SK-N-SH (cell line): ENCODE data around the gene CKAP4. TPM values are rescaled to one million over a fixed set of nuclear protein-coding genes. Genes with fewer than 3 reads are reported as not detected.

Experiments used
- CTCF ChIA-PET: fragments of 300-600, 350-600 bp; formaldehyde crosslinking; extraction: SDS; loops from one replicate; lab custom pipeline; 2021; lab: Yijun Ruan, JAX
- POLR2A ChIA-PET: fragments of 350-600 bp; sonication (Branson Sonifier 250); formaldehyde crosslinking; extraction: SDS; loops from one replicate; lab custom pipeline; 2020; ENCODE audit warnings: antibody characterized with exemption, inconsistent platforms; lab: Yijun Ruan, JAX
- DNase-seq: peaks from one replicate; pipeline ENCODE4 v3.0.0; 2012
- H2AFZ ChIP-seq: fragments of 200-600 bp; sonication (generic); 2 replicates; pipeline ENCODE4 v1.8.1; 2016; ENCODE audit warnings: antibody characterized with exemption, mild to moderate bottlenecking, low read depth
- H3F3A ChIP-seq: fragments of 200-600 bp; sonication (generic); replicated peaks from 2 replicates; pipeline ENCODE3; 2016; ENCODE audit warnings: antibody characterized with exemption, mild to moderate bottlenecking; ENCODE audit not compliant: insufficient read depth
- H3K27ac ChIP-seq, 2 experiments: fragments of 200-500 bp in 1 of 2; fragments of 200-600 bp in 1 of 2; sonication (Bioruptor generic) in 1 of 2; sonication (generic), shearing (Covaris generic) in 1 of 2; 2 replicates each; pipeline versions ENCODE4 v1.5.1 to v1.6.1; 2014 to 2016; ENCODE audit warnings: low read depth in 2 of 2, inconsistent platforms in 1 of 2, low read length in 1 of 2, mild to moderate bottlenecking in 1 of 2, mixed read lengths in 1 of 2
- H3K27me3 ChIP-seq: fragments of 200-600 bp; sonication (generic), shearing (Covaris generic); 2 replicates; pipeline ENCODE4 v1.6.1; 2016; ENCODE audit warnings: mixed run types; ENCODE audit not compliant: insufficient read depth
- H3K36me3 ChIP-seq, 2 experiments: fragments of 200-500 bp in 1 of 2; fragments of 200-600 bp in 1 of 2; sonication (Bioruptor generic) in 1 of 2; sonication (generic) in 1 of 2; replicated peaks in 1 of 2; 2 replicates each; pipeline versions ENCODE3 to v1.5.1; 2014 to 2016; ENCODE audit warnings: low read length in 1 of 2, mild to moderate bottlenecking in 1 of 2; ENCODE audit not compliant: insufficient read depth in 2 of 2, control insufficient read depth in 1 of 2
- H3K4me1 ChIP-seq, 2 experiments: fragments of 200-500 bp in 1 of 2; fragments of 200-600 bp in 1 of 2; sonication (Bioruptor generic) in 1 of 2; sonication (generic), shearing (Covaris generic) in 1 of 2; 2 replicates each; pipeline versions ENCODE4 v1.5.1 to v1.6.1; 2014 to 2016; ENCODE audit warnings: low read depth in 1 of 2, low read length in 1 of 2, mixed run types in 1 of 2; ENCODE audit not compliant: insufficient read depth in 2 of 2, control insufficient read depth in 1 of 2
- H3K4me2 ChIP-seq: fragments of 200-600 bp; sonication (generic), shearing (Covaris generic); 2 replicates; pipeline ENCODE4 v1.6.1; 2017; ENCODE audit warnings: mixed run types
- H3K4me3 ChIP-seq, 2 experiments: fragments of 200-500 bp in 1 of 2; fragments of 200-600 bp in 1 of 2; sonication (Bioruptor generic) in 1 of 2; sonication (generic), shearing (Covaris generic) in 1 of 2; 2 replicates each; pipeline versions ENCODE4 v1.5.1 to v1.8.1; 2014 to 2016; ENCODE audit warnings: low read depth in 2 of 2, inconsistent platforms in 1 of 2, low read length in 1 of 2, mild to moderate bottlenecking in 1 of 2, mixed read lengths in 1 of 2, moderate library complexity in 1 of 2
- H3K79me2 ChIP-seq: fragments of 200-600 bp; sonication (generic); 2 replicates; pipeline ENCODE4 v1.8.1; 2017; ENCODE audit warnings: mild to moderate bottlenecking; ENCODE audit not compliant: insufficient read depth
- H3K9ac ChIP-seq: fragments of 200-600 bp; sonication (generic); 2 replicates; pipeline ENCODE4 v1.6.1; 2017; ENCODE audit warnings: mixed run types
- H3K9me2 ChIP-seq: fragments of 200-600 bp; sonication (generic); 2 replicates; pipeline ENCODE4 v1.6.1; 2017; ENCODE audit warnings: mixed run types
- H3K9me3 ChIP-seq: fragments of 200-600 bp; sonication (generic); 2 replicates; pipeline ENCODE4 v1.6.1; 2017; ENCODE audit warnings: mixed run types, mild to moderate bottlenecking, moderate library complexity
- H4K20me1 ChIP-seq: fragments of 200-600 bp; sonication (generic); 2 replicates; pipeline ENCODE4 v1.6.1; 2017; ENCODE audit warnings: mild to moderate bottlenecking, mixed run types; ENCODE audit not compliant: insufficient read depth
- CHD2 ChIP-seq: fragments of 150-350 bp; IDR thresholded peaks from 2 replicates; pipeline ENCODE4 v1.6.1; 2018; ENCODE audit warnings: low read length; ENCODE audit not compliant: partially characterized antibody
- FOXJ3 ChIP-seq: sonication (generic); formaldehyde crosslinking; IDR thresholded peaks from 2 replicates; pipeline ENCODE4 v1.5.1; 2020; ENCODE audit warnings: mild to moderate bottlenecking, missing genetic modification reagents
- FOXM1 ChIP-seq: IDR thresholded peaks from 2 replicates; pipeline ENCODE4 v1.4.0; 2012; ENCODE audit warnings: low read depth, mild to moderate bottlenecking
- IRF3 ChIP-seq: fragments of 150-350 bp; IDR thresholded peaks from 2 replicates; pipeline ENCODE4 v1.6.1; 2016; ENCODE audit warnings: mild to moderate bottlenecking, low read depth, low read length
- JUND ChIP-seq: IDR thresholded peaks from 2 replicates; pipeline ENCODE4 v1.4.0; 2012
- MXI1 ChIP-seq: IDR thresholded peaks from 2 replicates; pipeline ENCODE4 v1.6.1; 2012; ENCODE audit warnings: mild to moderate bottlenecking, low read depth, low read length, improper control_type of control experiment
- NFIC ChIP-seq: IDR thresholded peaks from 2 replicates; pipeline ENCODE4 v1.4.0; 2012; ENCODE audit warnings: borderline replicate concordance
- PBX3 ChIP-seq: IDR thresholded peaks from 2 replicates; pipeline ENCODE4; 2012
- POLR2AphosphoS5 ChIP-seq: IDR thresholded peaks from 2 replicates; pipeline ENCODE4 v1.6.1; 2012; ENCODE audit warnings: low read depth, low read length
- RAD21 ChIP-seq: IDR thresholded peaks from 2 replicates; pipeline ENCODE4 v1.6.1; 2012; ENCODE audit warnings: mild to moderate bottlenecking, low read length
- RCOR1 ChIP-seq: fragments of 150-350 bp; IDR thresholded peaks from 2 replicates; pipeline ENCODE4 v1.6.1; 2017; ENCODE audit warnings: antibody characterized with exemption, low read length
- REST ChIP-seq: IDR thresholded peaks from 2 replicates; pipeline ENCODE4 v1.6.1; 2012; ENCODE audit warnings: mild to moderate bottlenecking, low read depth, low read length, moderate library complexity
- RFX5 ChIP-seq: IDR thresholded peaks from 2 replicates; pipeline ENCODE4 v1.6.1; 2012; ENCODE audit warnings: mild to moderate bottlenecking, improper control_type of control experiment, low read length
- TCF12 ChIP-seq: IDR thresholded peaks from 2 replicates; pipeline ENCODE4 v1.4.0; 2012
- USF2 ChIP-seq: fragments of 150-350 bp; IDR thresholded peaks from 2 replicates; pipeline ENCODE4 v1.6.1; 2017; ENCODE audit warnings: antibody characterized with exemption, low read length, low read depth, borderline replicate concordance
- YY1 ChIP-seq: IDR thresholded peaks from 2 replicates; pipeline ENCODE4 v1.4.0; 2012; ENCODE audit warnings: low read depth, mild to moderate bottlenecking
- WGBS: methylation state at CpG from one replicate; pipeline ENCODE4 v1.1.6; 2017; ENCODE audit warnings: low lambda C conversion rate; 5-methylcytosine and 5-hydroxymethylcytosine counted together
- polyA plus RNA-seq, 3 experiments: library from polyadenylated mRNA; depleted of rRNA; stranded (reverse); fragments of >200 nt; gene quantifications; 2 replicates each; pipeline ENCODE4 v1.2.3, GENCODE V29; 2012
- TF ChIP-seq, protein P1 (sequence below): fragments of 200-600 bp; sonication (generic); IDR thresholded peaks from 2 replicates; pipeline ENCODE4 v1.6.1; 2017; ENCODE audit warnings: antibody characterized with exemption, mild to moderate bottlenecking, moderate library complexity
- TF ChIP-seq, protein P2 (sequence below): IDR thresholded peaks from 2 replicates; pipeline ENCODE4 v1.4.0; 2012; ENCODE audit warnings: low read depth

CKAP4 gene
- polyA plus RNA-seq, 1 of the 3 experiments (the other 2 are of a cell fraction) = 113 TPM

GRCh38 chr12:106233011-106233410 is 14.8 kb downstream of the CKAP4 start (continued):
- no peak for TF ChIP-seq REST
- TF ChIP-seq MXI1 = no peak
- TF ChIP-seq POLR2AphosphoS5 = no peak
- TF ChIP-seq USF2 = no peak
- TF ChIP-seq TCF12 = no peak

DNA sequence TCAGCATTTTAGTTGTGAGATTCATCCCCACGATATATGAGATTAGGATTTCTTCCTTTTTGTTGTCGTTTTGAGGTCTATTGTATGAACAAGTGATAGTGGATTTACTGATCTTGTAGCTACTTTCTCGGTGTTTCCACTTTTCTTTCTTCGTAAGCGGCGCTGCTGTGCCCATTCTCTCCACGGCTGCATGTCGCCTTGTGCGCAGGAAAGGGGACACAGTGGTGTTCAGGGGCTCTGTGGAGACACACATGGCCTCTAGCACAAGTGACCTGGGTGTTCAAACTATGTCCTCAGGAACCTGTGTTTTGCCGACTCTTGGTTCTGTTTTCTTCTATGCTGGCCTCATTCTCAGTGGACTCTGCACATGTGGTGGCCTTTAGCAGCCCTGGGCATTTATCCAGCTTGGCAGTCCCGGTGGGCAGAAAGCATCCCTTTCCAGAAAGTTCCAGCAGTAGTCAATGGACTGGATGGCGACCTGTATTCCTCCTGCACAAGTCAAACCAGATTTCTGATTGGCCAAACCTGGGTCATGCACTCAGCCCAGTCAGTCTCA is 18.7 kb downstream of the CKAP4 start:
- no peaks in the 10 kb centered on the region for H3K9me2 ChIP-seq
- no peak overlapping the region for H2AFZ ChIP-seq
- no peak overlapping the region for H3K4me2 ChIP-seq
- no peaks in the 10 kb centered on the region for H3K9me3 ChIP-seq
- H3K79me2 ChIP-seq = no peaks in the 10 kb centered on the region
- H3F3A ChIP-seq = peaks cover 5% of the 10 kb centered on the region
- H3K36me3 ChIP-seq = no peaks in the 10 kb centered on the region
- H4K20me1 ChIP-seq = no peaks in the 10 kb centered on the region
- H3K27me3 ChIP-seq = no peaks in the 10 kb centered on the region
- DNase-seq = no peak
- no peak overlapping the region for H3K4me3 ChIP-seq
- no peak overlapping the region for H3K27ac ChIP-seq
- no peak overlapping the region for H3K9ac ChIP-seq
- WGBS = 77% methylated on average over 12 of the region's 12 CpGs
- POLR2A ChIA-PET = no interaction called here
- TF ChIP-seq PBX3 = no peak
- no peak for TF ChIP-seq YY1
- no peak for TF ChIP-seq RFX5
- TF ChIP-seq, protein P1, sequence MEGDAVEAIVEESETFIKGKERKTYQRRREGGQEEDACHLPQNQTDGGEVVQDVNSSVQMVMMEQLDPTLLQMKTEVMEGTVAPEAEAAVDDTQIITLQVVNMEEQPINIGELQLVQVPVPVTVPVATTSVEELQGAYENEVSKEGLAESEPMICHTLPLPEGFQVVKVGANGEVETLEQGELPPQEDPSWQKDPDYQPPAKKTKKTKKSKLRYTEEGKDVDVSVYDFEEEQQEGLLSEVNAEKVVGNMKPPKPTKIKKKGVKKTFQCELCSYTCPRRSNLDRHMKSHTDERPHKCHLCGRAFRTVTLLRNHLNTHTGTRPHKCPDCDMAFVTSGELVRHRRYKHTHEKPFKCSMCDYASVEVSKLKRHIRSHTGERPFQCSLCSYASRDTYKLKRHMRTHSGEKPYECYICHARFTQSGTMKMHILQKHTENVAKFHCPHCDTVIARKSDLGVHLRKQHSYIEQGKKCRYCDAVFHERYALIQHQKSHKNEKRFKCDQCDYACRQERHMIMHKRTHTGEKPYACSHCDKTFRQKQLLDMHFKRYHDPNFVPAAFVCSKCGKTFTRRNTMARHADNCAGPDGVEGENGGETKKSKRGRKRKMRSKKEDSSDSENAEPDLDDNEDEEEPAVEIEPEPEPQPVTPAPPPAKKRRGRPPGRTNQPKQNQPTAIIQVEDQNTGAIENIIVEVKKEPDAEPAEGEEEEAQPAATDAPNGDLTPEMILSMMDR = no peak
- no peak for TF ChIP-seq CHD2
- no peak for TF ChIP-seq FOXM1
- TF ChIP-seq RCOR1 = no peak
- no peak for TF ChIP-seq JUND
- TF ChIP-seq FOXJ3 = no peak
- TF ChIP-seq, protein P2, sequence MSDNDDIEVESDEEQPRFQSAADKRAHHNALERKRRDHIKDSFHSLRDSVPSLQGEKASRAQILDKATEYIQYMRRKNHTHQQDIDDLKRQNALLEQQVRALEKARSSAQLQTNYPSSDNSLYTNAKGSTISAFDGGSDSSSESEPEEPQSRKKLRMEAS = no peak
- TF ChIP-seq RAD21 = no peak
- TF ChIP-seq TCF12 = no peak
- no peak for TF ChIP-seq REST
- TF ChIP-seq NFIC = no peak
- no peak for TF ChIP-seq IRF3
- CTCF ChIA-PET = interaction anchor here (1.4 to 9.9 kb wide), 2 partner anchors 51 to 690 kb away, joined by 6 to 173 read pairs; no protein-coding TSS in a partner anchor
- 0 out of 4 replicates have a peak, but pooled peaks cover 0 to 4% of the 10 kb centered on the region in 2 experiments for H3K4me1 ChIP-seq
